ENCODE results near the gene NBPF4. TPM values are rescaled to one million over a fixed set of nuclear protein-coding genes. Genes with fewer than 3 reads are reported as not detected.

Gene NBPF4
- total RNA-seq, 1 donor from 2014 or later, result 0.51 TPM

GRCh38 chr1:108211014-108211413 is 32.9 kb downstream of the NBPF4 start:
- intact Hi-C loops (cut with micrococcal nuclease), result loop anchor here (1.0 kb wide), 1 partner anchor 11 kb away; the partner anchor contains the start of gene SLC25A24

- intact Hi-C loops (cut with micrococcal nuclease), result loop anchor here (1.0 kb wide), 1 partner anchor 434 kb away; no protein-coding TSS in a partner anchor
These were observed 34.3 kb downstream of the NBPF4 start for GRCh38 chr1:108209456-108210108.

GRCh38 chr1:108208724-108209446 is 35.0 kb downstream of the NBPF4 start:
- intact Hi-C loops (cut with micrococcal nuclease), result loop anchor here (1.0 kb wide), 1 partner anchor 434 kb away; no protein-coding TSS in a partner anchor

- intact Hi-C loops (cut with micrococcal nuclease), result loop anchor here (5.0 kb wide), 3 partner anchors 241 to 489 kb away; partner anchors contain the start of genes HENMT1 and PRPF38B
These were observed 40.3 kb downstream of the NBPF4 start for GRCh38 chr1:108203582-108203981.

- intact Hi-C loops (cut with micrococcal nuclease), result loop anchor here (2.0 to 5.0 kb wide), 5 partner anchors 239 to 545 kb away; partner anchors contain the start of genes HENMT1, PRPF38B and STXBP3
These were observed 42.2 kb downstream of the NBPF4 start for GRCh38 chr1:108201687-108202086.

GRCh38 chr1:108200687-108201051 is 43.2 kb downstream of the NBPF4 start:
- intact Hi-C loops (cut with micrococcal nuclease), result loop anchor here (1.0 to 5.0 kb wide), 6 partner anchors 11 to 546 kb away; partner anchors contain the start of genes HENMT1, PRPF38B and STXBP3

GRCh38 chr1:108199781-108200686 is 43.8 kb downstream of the NBPF4 start, which contains the start of gene SLC25A24:
SLC25A24 (minus strand) TSS chr1:108200343; CDS start chr1:108200138, 205 bp downstream.
- intact Hi-C loops (cut with micrococcal nuclease), result loop anchor here (1.0 to 5.0 kb wide), 8 partner anchors 11 to 547 kb away; partner anchors contain the start of genes HENMT1, PRPF38B and STXBP3

GRCh38 chr1:108199201-108199691 is 44.6 kb downstream of the NBPF4 start:
- intact Hi-C loops (cut with micrococcal nuclease), result loop anchor here (1.0 kb wide), 2 partner anchors 362 to 413 kb away; no protein-coding TSS in a partner anchor

- intact Hi-C loops (cut with micrococcal nuclease), result no loop called here
These were observed 49.8 kb downstream of the NBPF4 start for GRCh38 chr1:108194051-108194450.

GRCh38 chr1:108193333-108193732 is 50.5 kb downstream of the NBPF4 start:
- intact Hi-C loops (cut with micrococcal nuclease), result no loop called here

GRCh38 chr1:108192581-108192980 is 51.3 kb downstream of the NBPF4 start:
- intact Hi-C loops (cut with micrococcal nuclease), result no loop called here

GRCh38 chr1:108190686-108191416 is 53.0 kb downstream of the NBPF4 start:
- intact Hi-C loops (cut with micrococcal nuclease), result no loop called here

- intact Hi-C loops (cut with micrococcal nuclease), result no loop called here
These were observed 53.8 kb downstream of the NBPF4 start for GRCh38 chr1:108190001-108190634.

- intact Hi-C loops (cut with micrococcal nuclease), result no loop called here
These were observed 55.1 kb downstream of the NBPF4 start for GRCh38 chr1:108188801-108189200.

- intact Hi-C loops (cut with micrococcal nuclease), result no loop called here
These were observed 60.7 kb downstream of the NBPF4 start for GRCh38 chr1:108182959-108183700.

- intact Hi-C loops (cut with micrococcal nuclease), result no loop called here
These were observed 64.9 kb downstream of the NBPF4 start for GRCh38 chr1:108179018-108179417.
